ENCODE data around the gene GBP3. TPM values are rescaled to one million over a fixed set of nuclear protein-coding genes. Genes with fewer than 3 reads are reported as not detected.

Gene GBP3
- total RNA-seq, 2 donors from 2014 or later, result 38.7 to 103 TPM

DNA sequence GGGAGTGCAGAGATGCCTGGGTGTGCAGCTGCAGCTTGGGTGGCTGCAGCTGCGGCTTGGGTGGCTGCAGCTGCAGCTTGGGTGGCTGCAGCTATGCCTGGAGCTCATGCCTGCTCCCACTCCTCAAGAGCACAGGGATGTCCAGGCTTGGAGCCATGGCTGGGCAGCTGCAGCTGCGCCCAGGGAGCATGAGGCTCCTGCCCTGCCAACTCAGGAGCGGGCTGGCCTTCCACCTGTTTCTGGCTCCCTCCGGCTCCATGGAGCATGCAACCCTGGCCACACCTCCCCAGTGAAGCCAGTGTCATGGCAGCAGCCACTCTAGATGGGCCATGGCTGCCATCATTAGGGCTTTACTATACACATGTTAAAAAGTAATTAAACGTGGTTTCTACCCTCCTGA is 21.3 kb upstream of the GBP3 start:
- DNase-seq, result no peak
- Histone ChIP-seq H3K9me3 (no peaks in the 10 kb centered on the region), H3K4me3 (no peak overlapping the region), H3K9ac (ENCODE audit: low read depth in 2 of 2, low read length in 2 of 2) (no peak overlapping the region), H3K4me1 (no peaks in the 10 kb centered on the region), H3K36me3 (no peaks in the 10 kb centered on the region), H3K27ac (no peak overlapping the region), H3K27me3 (no peaks in the 10 kb centered on the region)
- intact Hi-C loops (cut with DNase I), result no loop called here
- TF ChIP-seq, protein P1, sequence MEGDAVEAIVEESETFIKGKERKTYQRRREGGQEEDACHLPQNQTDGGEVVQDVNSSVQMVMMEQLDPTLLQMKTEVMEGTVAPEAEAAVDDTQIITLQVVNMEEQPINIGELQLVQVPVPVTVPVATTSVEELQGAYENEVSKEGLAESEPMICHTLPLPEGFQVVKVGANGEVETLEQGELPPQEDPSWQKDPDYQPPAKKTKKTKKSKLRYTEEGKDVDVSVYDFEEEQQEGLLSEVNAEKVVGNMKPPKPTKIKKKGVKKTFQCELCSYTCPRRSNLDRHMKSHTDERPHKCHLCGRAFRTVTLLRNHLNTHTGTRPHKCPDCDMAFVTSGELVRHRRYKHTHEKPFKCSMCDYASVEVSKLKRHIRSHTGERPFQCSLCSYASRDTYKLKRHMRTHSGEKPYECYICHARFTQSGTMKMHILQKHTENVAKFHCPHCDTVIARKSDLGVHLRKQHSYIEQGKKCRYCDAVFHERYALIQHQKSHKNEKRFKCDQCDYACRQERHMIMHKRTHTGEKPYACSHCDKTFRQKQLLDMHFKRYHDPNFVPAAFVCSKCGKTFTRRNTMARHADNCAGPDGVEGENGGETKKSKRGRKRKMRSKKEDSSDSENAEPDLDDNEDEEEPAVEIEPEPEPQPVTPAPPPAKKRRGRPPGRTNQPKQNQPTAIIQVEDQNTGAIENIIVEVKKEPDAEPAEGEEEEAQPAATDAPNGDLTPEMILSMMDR (IDR thresholded peaks at IDR 0.05), result no peak

DNA sequence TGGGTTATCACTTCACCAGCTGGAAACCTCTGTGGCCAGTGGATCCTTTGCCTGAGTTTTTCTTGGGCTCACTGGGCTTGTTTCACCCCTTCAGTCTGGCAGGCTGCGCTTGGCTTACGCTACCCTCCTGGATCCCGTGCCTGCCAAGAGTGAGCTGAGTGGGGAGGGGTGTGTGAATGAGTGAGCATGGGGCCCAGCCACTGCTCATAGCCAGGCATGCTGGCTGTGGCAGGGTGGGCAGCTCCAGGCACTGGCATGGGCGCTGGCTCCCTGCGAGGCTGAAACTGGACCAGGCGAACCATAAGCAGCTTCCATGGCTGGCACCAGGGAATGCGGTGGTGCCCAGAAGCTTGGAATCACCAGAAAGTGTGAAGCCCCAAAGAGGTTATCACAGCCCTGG is 19.8 kb upstream of the GBP3 start:
- H3K4me1 ChIP-seq, result no peaks in the 10 kb centered on the region
- no peaks in the 10 kb centered on the region for H3K9me3 ChIP-seq
- intact Hi-C loops (cut with DNase I), result no loop called here
- H3K36me3 ChIP-seq, result no peaks in the 10 kb centered on the region
- TF ChIP-seq, protein P1 (IDR thresholded peaks at IDR 0.05), result no peak
- DNase-seq, result no peak
- H3K4me3 ChIP-seq, result no peak overlapping the region
- no peaks in the 10 kb centered on the region for H3K27me3 ChIP-seq
- no peak overlapping the region for H3K27ac ChIP-seq
- no peak overlapping the region for H3K9ac ChIP-seq (ENCODE audit: low read depth in 2 of 2, low read length in 2 of 2)

GRCh38 chr1:89041721-89042120 is 19.1 kb upstream of the GBP3 start:
- H3K4me1 ChIP-seq, result no peaks in the 10 kb centered on the region
- no peak overlapping the region for H3K27ac ChIP-seq
- DNase-seq, result no peak
- H3K27me3 ChIP-seq, result no peaks in the 10 kb centered on the region
- no peaks in the 10 kb centered on the region for H3K9me3 ChIP-seq
- H3K36me3 ChIP-seq, result no peaks in the 10 kb centered on the region
- H3K4me3 ChIP-seq, result no peak overlapping the region
- intact Hi-C loops (cut with DNase I), result no loop called here
- no peak overlapping the region for H3K9ac ChIP-seq (ENCODE audit: low read depth in 2 of 2, low read length in 2 of 2)
- TF ChIP-seq, protein P1 (IDR thresholded peaks at IDR 0.05), result no peak

- Histone ChIP-seq H3K27me3 (no peaks in the 10 kb centered on the region), H3K4me1 (no peaks in the 10 kb centered on the region), H3K27ac (no peak overlapping the region), H3K36me3 (no peaks in the 10 kb centered on the region), H3K9me3 (no peaks in the 10 kb centered on the region), H3K9ac (ENCODE audit: low read depth in 2 of 2, low read length in 2 of 2) (no peak overlapping the region), H3K4me3 (no peak overlapping the region)
- TF ChIP-seq, protein P1 (IDR thresholded peaks at IDR 0.05), result no peak
- intact Hi-C loops (cut with DNase I), result no loop called here
- no peak for DNase-seq
Observed at GRCh38 chr1:89041119-89041641, 18.5 kb upstream of the GBP3 start.

- TF ChIP-seq, protein P1 (IDR thresholded peaks at IDR 0.05), result no peak
- H3K9ac ChIP-seq (ENCODE audit: low read depth in 2 of 2, low read length in 2 of 2), result no peak overlapping the region
- H3K27me3 ChIP-seq, result no peaks in the 10 kb centered on the region
- H3K36me3 ChIP-seq, result no peaks in the 10 kb centered on the region
- intact Hi-C loops (cut with DNase I), result no loop called here
- no peak overlapping the region for H3K4me3 ChIP-seq
- no peaks in the 10 kb centered on the region for H3K9me3 ChIP-seq
- no peak for DNase-seq
- H3K27ac ChIP-seq, result no peak overlapping the region
- H3K4me1 ChIP-seq, result peaks cover 3% of the 10 kb centered on the region
Observed at GRCh38 chr1:89040315-89040626, 17.6 kb upstream of the GBP3 start.

DNA sequence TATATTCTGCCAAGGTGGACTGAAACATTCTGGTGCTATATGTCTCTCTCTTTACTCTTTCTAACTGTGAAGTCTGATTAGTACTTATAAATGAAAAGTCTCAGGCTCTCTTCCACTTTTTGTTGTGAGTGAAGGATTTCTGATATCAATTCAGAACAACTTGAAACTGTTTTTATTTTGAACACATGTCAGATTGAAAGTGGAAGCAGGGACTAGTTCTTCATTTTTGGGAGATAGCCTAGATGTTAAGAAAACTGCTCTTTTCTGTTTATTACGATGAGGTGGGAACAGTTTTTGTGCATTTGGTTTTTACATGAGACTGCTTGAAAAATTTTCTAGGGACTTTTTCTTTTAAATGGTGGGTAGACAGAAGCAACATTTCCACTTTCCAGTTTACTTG is 14.5 kb upstream of the GBP3 start:
- Histone ChIP-seq H3K9ac (ENCODE audit: low read depth in 2 of 2, low read length in 2 of 2) (no peak overlapping the region), H3K4me1 (peaks cover 3% of the 10 kb centered on the region), H3K36me3 (no peaks in the 10 kb centered on the region), H3K27ac (no peak overlapping the region), H3K9me3 (no peaks in the 10 kb centered on the region), H3K4me3 (no peak overlapping the region), H3K27me3 (no peaks in the 10 kb centered on the region)
- no peak for DNase-seq
- intact Hi-C loops (cut with DNase I), result no loop called here
- TF ChIP-seq, protein P1 (IDR thresholded peaks at IDR 0.05), result no peak
